ENCODE data around the gene DNAH11. TPM values are rescaled to one million over a fixed set of nuclear protein-coding genes. Genes with fewer than 3 reads are reported as not detected.

The DNAH11 gene
- polyA plus RNA-seq, 1 donor from 2014 or later: 0.16 TPM

- Histone ChIP-seq H3K36me3 (ENCODE audit: insufficient read depth, low read length) (no peaks in the 10 kb centered on the region), H3K9me2 (ENCODE audit: insufficient read depth, low read length) (no peaks in the 10 kb centered on the region), H3K9me3 (ENCODE audit: low read length) (no peaks in the 10 kb centered on the region), H2AFZ (ENCODE audit: low read depth, low read length) (no peak overlapping the region), H3F3A (ENCODE audit: insufficient read depth, low read length, poor library complexity, severe bottlenecking) (no peaks in the 10 kb centered on the region), H3K4me3 (ENCODE audit: low read length) (no peak overlapping the region), H3K79me2 (replicated peaks; ENCODE audit: insufficient read depth, low read length) (no peaks in the 10 kb centered on the region), H3K27ac (ENCODE audit: low read length) (no peak overlapping the region), H4K20me1 (ENCODE audit: insufficient read depth) (no peaks in the 10 kb centered on the region), H3K9ac (ENCODE audit: low read length) (no peak overlapping the region), H3K27me3 (ENCODE audit: insufficient read depth, low read depth, low read length) (no peaks in the 10 kb centered on the region), H3K4me2 (ENCODE audit: low read length) (no peak overlapping the region)
- TF ChIP-seq RAD21 (conservative IDR thresholded peaks at IDR 0.05): no peak
- no peak for TF ChIP-seq CTCF (IDR thresholded peaks at IDR 0.05; ENCODE audit: poor library complexity, severe bottlenecking)
- TF ChIP-seq TAF1 (IDR thresholded peaks at IDR 0.05; ENCODE audit: low read depth): no peak
- no peak for TF ChIP-seq POLR2AphosphoS5 (IDR thresholded peaks at IDR 0.05)
- TF ChIP-seq REST (IDR thresholded peaks at IDR 0.05; ENCODE audit: borderline replicate concordance): no peak
- TF ChIP-seq EP300 (conservative IDR thresholded peaks at IDR 0.05; ENCODE audit: poor library complexity, severe bottlenecking): no peak
Measured at GRCh38 chr7:21763818-21764217, 221.0 kb downstream of the DNAH11 start.

- no peak overlapping the region for H3K4me2 ChIP-seq (ENCODE audit: low read length)
- no peaks in the 10 kb centered on the region for H4K20me1 ChIP-seq (ENCODE audit: insufficient read depth)
- no peaks in the 10 kb centered on the region for H3K27me3 ChIP-seq (ENCODE audit: insufficient read depth, low read depth, low read length)
- no peaks in the 10 kb centered on the region for H3K79me2 ChIP-seq (replicated peaks; ENCODE audit: insufficient read depth, low read length)
- no peaks in the 10 kb centered on the region for H3K36me3 ChIP-seq (ENCODE audit: insufficient read depth, low read length)
- no peaks in the 10 kb centered on the region for H3F3A ChIP-seq (ENCODE audit: insufficient read depth, low read length, poor library complexity, severe bottlenecking)
- no peak overlapping the region for H3K4me3 ChIP-seq (ENCODE audit: low read length)
- H3K9ac ChIP-seq (ENCODE audit: low read length): no peak overlapping the region
- no peaks in the 10 kb centered on the region for H3K9me3 ChIP-seq (ENCODE audit: low read length)
- no peak overlapping the region for H2AFZ ChIP-seq (ENCODE audit: low read depth, low read length)
- no peaks in the 10 kb centered on the region for H3K9me2 ChIP-seq (ENCODE audit: insufficient read depth, low read length)
- TF ChIP-seq MXI1 (conservative IDR thresholded peaks at IDR 0.05; ENCODE audit: poor library complexity, severe bottlenecking) (no peak), POLR2AphosphoS5 (IDR thresholded peaks at IDR 0.05) (no peak), SMC3 (conservative IDR thresholded peaks at IDR 0.05; ENCODE audit: poor library complexity) (no peak), TAF1 (IDR thresholded peaks at IDR 0.05; ENCODE audit: low read depth) (no peak), REST (IDR thresholded peaks at IDR 0.05; ENCODE audit: borderline replicate concordance) (no peak), CTCF (IDR thresholded peaks at IDR 0.05; ENCODE audit: poor library complexity, severe bottlenecking) (no peak), EP300 (conservative IDR thresholded peaks at IDR 0.05; ENCODE audit: poor library complexity, severe bottlenecking) (no peak), RAD21 (conservative IDR thresholded peaks at IDR 0.05) (no peak), EZH2 (IDR thresholded peaks at IDR 0.05; ENCODE audit: borderline replicate concordance, insufficient read depth, low read length, poor library complexity, severe bottlenecking) (no peak)
- H3K27ac ChIP-seq (ENCODE audit: low read length): no peak overlapping the region
Measured at GRCh38 chr7:21766218-21766617, 223.4 kb downstream of the DNAH11 start.

Data from neural cell (in vitro differentiated cells).